ENCODE measurements around the gene DEF6.

GRCh38 chr6:35258858-35259193 lies 38.8 kb upstream of the DEF6 start:
- TF ChIP-seq POLR2A (IDR thresholded peaks at IDR 0.05) (no peak), CTCF (IDR thresholded peaks at IDR 0.05) (no peak)
